ENCODE data around the gene CLTCL1.

CLTCL1 gene

GRCh38 chr22:19173047-19174035, 118.2 kb downstream of the CLTCL1 start:
- DNase-seq = no peak
- Histone ChIP-seq H3K4me1 (ENCODE audit: control insufficient read depth, insufficient read depth, low read length, poor library complexity, severe bottlenecking) (peaks cover 34% of the 10 kb centered on the region), H3K9me3 (ENCODE audit: control insufficient read depth, low read length) (no peaks in the 10 kb centered on the region), H3K4me3 (ENCODE audit: insufficient read depth, low read depth, low read length, poor library complexity, severe bottlenecking) (no peak overlapping the region), H3K27ac (ENCODE audit: insufficient read depth, low read length, poor library complexity, severe bottlenecking) (no peak overlapping the region), H3K27me3 (replicated peaks; ENCODE audit: control insufficient read depth, insufficient read depth, low read length, poor library complexity, severe bottlenecking) (peaks cover 17% of the 10 kb centered on the region), H3K36me3 (ENCODE audit: control insufficient read depth, insufficient read depth, low read length) (no peaks in the 10 kb centered on the region)

- peaks cover 31% of the 10 kb centered on the region for H3K4me1 ChIP-seq (ENCODE audit: control insufficient read depth, insufficient read depth, low read length, poor library complexity, severe bottlenecking)
- no peaks in the 10 kb centered on the region for H3K36me3 ChIP-seq (ENCODE audit: control insufficient read depth, insufficient read depth, low read length)
- peak overlapping the region; percentile 94 for H3K4me3 ChIP-seq (ENCODE audit: insufficient read depth, low read depth, low read length, poor library complexity, severe bottlenecking)
- H3K27me3 ChIP-seq (replicated peaks; ENCODE audit: control insufficient read depth, insufficient read depth, low read length, poor library complexity, severe bottlenecking) = peaks cover 26% of the 10 kb centered on the region
- no peak for DNase-seq
- H3K27ac ChIP-seq (ENCODE audit: insufficient read depth, low read length, poor library complexity, severe bottlenecking) = peak overlapping the region; percentile 79
- H3K9me3 ChIP-seq (ENCODE audit: control insufficient read depth, low read length) = no peaks in the 10 kb centered on the region
These were observed 119.1 kb downstream of the CLTCL1 start for GRCh38 chr22:19172213-19173046.

GRCh38 chr22:19169947-19170318, 121.6 kb downstream of the CLTCL1 start:
- no peak for DNase-seq
- Histone ChIP-seq H3K4me1 (ENCODE audit: control insufficient read depth, insufficient read depth, low read length, poor library complexity, severe bottlenecking) (peaks cover 31% of the 10 kb centered on the region), H3K27ac (ENCODE audit: insufficient read depth, low read length, poor library complexity, severe bottlenecking) (no peak overlapping the region), H3K9me3 (ENCODE audit: control insufficient read depth, low read length) (no peaks in the 10 kb centered on the region), H3K36me3 (ENCODE audit: control insufficient read depth, insufficient read depth, low read length) (no peaks in the 10 kb centered on the region), H3K27me3 (replicated peaks; ENCODE audit: control insufficient read depth, insufficient read depth, low read length, poor library complexity, severe bottlenecking) (peaks cover 33% of the 10 kb centered on the region), H3K4me3 (ENCODE audit: insufficient read depth, low read depth, low read length, poor library complexity, severe bottlenecking) (peak overlapping the region; percentile 25)

- Histone ChIP-seq H3K27ac (ENCODE audit: insufficient read depth, low read length, poor library complexity, severe bottlenecking) (no peak overlapping the region), H3K4me1 (ENCODE audit: control insufficient read depth, insufficient read depth, low read length, poor library complexity, severe bottlenecking) (peaks cover 31% of the 10 kb centered on the region)
These were observed 122.2 kb downstream of the CLTCL1 start for GRCh38 chr22:19169002-19169946.

GRCh38 chr22:19168088-19168890, 123.2 kb downstream of the CLTCL1 start:
- H3K27ac ChIP-seq (ENCODE audit: insufficient read depth, low read length, poor library complexity, severe bottlenecking) = no peak overlapping the region
- no peak for DNase-seq
- peaks cover 33% of the 10 kb centered on the region for H3K27me3 ChIP-seq (replicated peaks; ENCODE audit: control insufficient read depth, insufficient read depth, low read length, poor library complexity, severe bottlenecking)
- no peaks in the 10 kb centered on the region for H3K9me3 ChIP-seq (ENCODE audit: control insufficient read depth, low read length)
- no peaks in the 10 kb centered on the region for H3K36me3 ChIP-seq (ENCODE audit: control insufficient read depth, insufficient read depth, low read length)
- no peak overlapping the region for H3K4me3 ChIP-seq (ENCODE audit: insufficient read depth, low read depth, low read length, poor library complexity, severe bottlenecking)
- peaks cover 31% of the 10 kb centered on the region for H3K4me1 ChIP-seq (ENCODE audit: control insufficient read depth, insufficient read depth, low read length, poor library complexity, severe bottlenecking)

More at GRCh38 chr22:19169002-19169946, 122.2 kb downstream of the CLTCL1 start:
- peak overlapping the region; percentile 25 for H3K4me3 ChIP-seq (ENCODE audit: insufficient read depth, low read depth, low read length, poor library complexity, severe bottlenecking)
- DNase-seq = no peak
- H3K36me3 ChIP-seq (ENCODE audit: control insufficient read depth, insufficient read depth, low read length) = no peaks in the 10 kb centered on the region
- H3K9me3 ChIP-seq (ENCODE audit: control insufficient read depth, low read length) = no peaks in the 10 kb centered on the region
- peaks cover 33% of the 10 kb centered on the region for H3K27me3 ChIP-seq (replicated peaks; ENCODE audit: control insufficient read depth, insufficient read depth, low read length, poor library complexity, severe bottlenecking)

GRCh38 chr22:19167106-19167869, 124.2 kb downstream of the CLTCL1 start:
- Histone ChIP-seq H3K27ac (ENCODE audit: insufficient read depth, low read length, poor library complexity, severe bottlenecking) (no peak overlapping the region), H3K9me3 (ENCODE audit: control insufficient read depth, low read length) (no peaks in the 10 kb centered on the region), H3K36me3 (ENCODE audit: control insufficient read depth, insufficient read depth, low read length) (no peaks in the 10 kb centered on the region), H3K4me3 (ENCODE audit: insufficient read depth, low read depth, low read length, poor library complexity, severe bottlenecking) (no peak overlapping the region), H3K27me3 (replicated peaks; ENCODE audit: control insufficient read depth, insufficient read depth, low read length, poor library complexity, severe bottlenecking) (peaks cover 33% of the 10 kb centered on the region), H3K4me1 (ENCODE audit: control insufficient read depth, insufficient read depth, low read length, poor library complexity, severe bottlenecking) (peaks cover 24% of the 10 kb centered on the region)
- no peak for DNase-seq

GRCh38 chr22:19166421-19166820, 125.1 kb downstream of the CLTCL1 start:
- H3K27me3 ChIP-seq (replicated peaks; ENCODE audit: control insufficient read depth, insufficient read depth, low read length, poor library complexity, severe bottlenecking) = peaks cover 33% of the 10 kb centered on the region
- H3K9me3 ChIP-seq (ENCODE audit: control insufficient read depth, low read length) = no peaks in the 10 kb centered on the region
- peaks cover 18% of the 10 kb centered on the region for H3K4me1 ChIP-seq (ENCODE audit: control insufficient read depth, insufficient read depth, low read length, poor library complexity, severe bottlenecking)
- DNase-seq = no peak
- H3K36me3 ChIP-seq (ENCODE audit: control insufficient read depth, insufficient read depth, low read length) = no peaks in the 10 kb centered on the region
- no peak overlapping the region for H3K4me3 ChIP-seq (ENCODE audit: insufficient read depth, low read depth, low read length, poor library complexity, severe bottlenecking)
- no peak overlapping the region for H3K27ac ChIP-seq (ENCODE audit: insufficient read depth, low read length, poor library complexity, severe bottlenecking)

GRCh38 chr22:19164425-19164824, 127.1 kb downstream of the CLTCL1 start:
- H3K4me1 ChIP-seq (ENCODE audit: control insufficient read depth, insufficient read depth, low read length, poor library complexity, severe bottlenecking) = peaks cover 4% of the 10 kb centered on the region
- no peak overlapping the region for H3K27ac ChIP-seq (ENCODE audit: insufficient read depth, low read length, poor library complexity, severe bottlenecking)
- no peak overlapping the region for H3K4me3 ChIP-seq (ENCODE audit: insufficient read depth, low read depth, low read length, poor library complexity, severe bottlenecking)
- DNase-seq = no peak
- no peaks in the 10 kb centered on the region for H3K9me3 ChIP-seq (ENCODE audit: control insufficient read depth, low read length)
- H3K36me3 ChIP-seq (ENCODE audit: control insufficient read depth, insufficient read depth, low read length) = no peaks in the 10 kb centered on the region
- peaks cover 27% of the 10 kb centered on the region for H3K27me3 ChIP-seq (replicated peaks; ENCODE audit: control insufficient read depth, insufficient read depth, low read length, poor library complexity, severe bottlenecking)
